ENCODE measurements around the gene CLINT1.

Gene CLINT1

DNA sequence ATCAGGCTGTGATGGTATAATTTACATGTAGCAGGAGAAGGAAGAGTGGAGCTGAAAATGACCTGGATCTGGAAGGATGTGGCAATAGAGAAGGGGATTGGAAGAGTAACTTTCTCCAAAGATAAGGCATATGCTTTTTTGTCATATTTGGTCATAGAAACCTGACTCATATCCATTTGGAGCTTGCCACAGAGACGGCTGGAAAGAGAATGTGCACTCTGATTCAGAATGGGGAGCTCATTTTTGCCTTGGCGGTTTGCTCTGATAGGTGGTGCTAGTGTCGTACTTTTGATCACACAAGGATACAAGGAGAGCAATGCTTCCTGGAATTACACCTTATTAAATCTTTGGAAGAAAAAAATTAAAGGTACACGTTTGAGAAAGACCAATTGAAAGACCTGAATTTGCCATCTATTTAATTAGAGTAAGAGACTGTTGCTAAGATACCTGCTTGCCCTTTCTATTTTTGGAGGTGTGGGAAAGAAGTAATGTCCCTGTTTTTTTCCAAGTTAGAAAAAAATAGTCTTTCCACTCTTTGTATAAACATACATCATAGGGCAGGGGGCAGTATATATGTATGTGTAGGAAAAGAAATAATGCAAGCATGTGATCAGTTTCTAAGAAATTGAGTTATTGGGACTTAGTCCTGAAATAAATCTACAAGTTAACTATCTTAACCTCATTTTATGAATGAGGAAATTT is 110.0 kb downstream of the CLINT1 start:
- DNase-seq (ENCODE audit: low read depth) = peak; percentile 92
- TF ChIP-seq, protein P1, sequence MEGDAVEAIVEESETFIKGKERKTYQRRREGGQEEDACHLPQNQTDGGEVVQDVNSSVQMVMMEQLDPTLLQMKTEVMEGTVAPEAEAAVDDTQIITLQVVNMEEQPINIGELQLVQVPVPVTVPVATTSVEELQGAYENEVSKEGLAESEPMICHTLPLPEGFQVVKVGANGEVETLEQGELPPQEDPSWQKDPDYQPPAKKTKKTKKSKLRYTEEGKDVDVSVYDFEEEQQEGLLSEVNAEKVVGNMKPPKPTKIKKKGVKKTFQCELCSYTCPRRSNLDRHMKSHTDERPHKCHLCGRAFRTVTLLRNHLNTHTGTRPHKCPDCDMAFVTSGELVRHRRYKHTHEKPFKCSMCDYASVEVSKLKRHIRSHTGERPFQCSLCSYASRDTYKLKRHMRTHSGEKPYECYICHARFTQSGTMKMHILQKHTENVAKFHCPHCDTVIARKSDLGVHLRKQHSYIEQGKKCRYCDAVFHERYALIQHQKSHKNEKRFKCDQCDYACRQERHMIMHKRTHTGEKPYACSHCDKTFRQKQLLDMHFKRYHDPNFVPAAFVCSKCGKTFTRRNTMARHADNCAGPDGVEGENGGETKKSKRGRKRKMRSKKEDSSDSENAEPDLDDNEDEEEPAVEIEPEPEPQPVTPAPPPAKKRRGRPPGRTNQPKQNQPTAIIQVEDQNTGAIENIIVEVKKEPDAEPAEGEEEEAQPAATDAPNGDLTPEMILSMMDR (IDR thresholded peaks at IDR 0.05; ENCODE audit: low read length, missing control alignments) = peak; percentile 19
- no peak overlapping the region for H3K4me3 ChIP-seq (replicated peaks; ENCODE audit: low read depth, low read length)

DNA sequence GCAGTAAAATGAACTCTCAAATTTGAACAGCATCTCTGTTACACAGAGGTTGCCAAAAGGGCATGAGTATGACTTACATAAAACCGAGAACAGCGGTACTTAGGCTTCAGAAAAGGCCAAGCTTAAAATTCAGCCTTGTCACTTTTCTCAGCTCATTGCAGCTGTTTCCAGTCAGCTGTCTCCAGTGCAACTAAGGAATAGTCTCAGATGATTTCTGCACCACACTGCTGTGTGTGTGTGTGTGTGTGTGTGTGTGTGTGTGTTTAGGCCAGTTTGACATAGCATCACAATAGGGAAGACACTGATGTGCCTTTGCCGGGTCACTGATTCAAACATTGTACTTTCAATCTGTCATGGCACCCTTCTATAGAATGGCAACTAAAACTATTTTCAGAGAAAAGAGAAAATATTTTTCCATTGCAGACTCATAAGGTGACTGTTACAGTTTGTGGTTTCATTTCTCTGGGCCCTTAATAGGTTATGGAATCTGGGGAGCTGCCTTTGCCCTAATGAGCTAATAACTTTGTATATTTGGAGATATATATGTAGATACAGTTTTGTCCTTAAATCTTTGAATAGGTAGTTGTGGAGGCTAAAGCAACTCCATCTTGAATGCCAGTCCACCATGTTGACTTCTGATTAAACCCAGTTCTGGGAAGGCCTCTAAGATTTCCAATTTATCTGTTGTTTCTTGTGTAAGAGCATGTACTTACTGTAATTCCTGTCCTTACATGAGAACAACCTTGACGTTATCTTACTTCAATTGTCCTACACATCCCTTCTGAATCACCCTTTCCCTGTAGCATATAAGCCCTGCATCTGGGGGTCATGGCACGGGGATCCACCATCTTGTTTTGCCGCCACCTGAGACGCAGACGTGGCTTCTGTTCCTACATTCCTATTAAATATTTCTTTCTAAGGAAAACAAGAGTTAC is 110.9 kb downstream of the CLINT1 start:
- TF ChIP-seq, protein P1 (IDR thresholded peaks at IDR 0.05; ENCODE audit: low read length, missing control alignments) = no peak
- DNase-seq (ENCODE audit: low read depth) = peak; percentile 42
- no peak overlapping the region for H3K4me3 ChIP-seq (replicated peaks; ENCODE audit: low read depth, low read length)

DNA sequence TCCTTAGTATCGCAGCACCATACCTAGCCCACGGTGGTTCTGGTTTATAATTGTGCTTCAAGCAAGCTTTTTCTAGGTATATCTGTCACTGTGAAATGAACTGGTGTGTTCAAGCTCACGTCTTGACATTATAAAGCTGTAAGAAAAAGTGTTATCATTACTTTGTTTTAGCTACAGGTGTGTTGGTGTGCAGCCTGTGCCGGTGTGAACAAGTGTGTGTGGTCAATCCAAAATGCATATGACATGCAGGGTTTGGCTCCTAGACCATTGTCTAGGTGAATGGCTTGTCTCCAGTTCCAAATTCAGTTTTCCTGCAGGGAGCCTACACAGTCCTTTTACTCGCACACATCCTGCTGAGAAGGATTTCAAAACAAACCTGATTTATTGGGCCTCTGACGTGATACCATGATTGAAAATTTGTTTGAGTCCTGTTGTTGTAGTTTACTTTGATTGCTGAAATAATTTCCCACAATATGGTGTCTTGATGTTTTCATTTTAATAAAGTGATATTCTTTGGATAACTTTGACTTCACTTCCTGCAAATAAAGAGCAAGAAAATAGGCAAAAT is 111.7 kb downstream of the CLINT1 start:
- no peak overlapping the region for H3K4me3 ChIP-seq (replicated peaks; ENCODE audit: low read depth, low read length)
- TF ChIP-seq, protein P1 (IDR thresholded peaks at IDR 0.05; ENCODE audit: low read length, missing control alignments) = no peak

DNA sequence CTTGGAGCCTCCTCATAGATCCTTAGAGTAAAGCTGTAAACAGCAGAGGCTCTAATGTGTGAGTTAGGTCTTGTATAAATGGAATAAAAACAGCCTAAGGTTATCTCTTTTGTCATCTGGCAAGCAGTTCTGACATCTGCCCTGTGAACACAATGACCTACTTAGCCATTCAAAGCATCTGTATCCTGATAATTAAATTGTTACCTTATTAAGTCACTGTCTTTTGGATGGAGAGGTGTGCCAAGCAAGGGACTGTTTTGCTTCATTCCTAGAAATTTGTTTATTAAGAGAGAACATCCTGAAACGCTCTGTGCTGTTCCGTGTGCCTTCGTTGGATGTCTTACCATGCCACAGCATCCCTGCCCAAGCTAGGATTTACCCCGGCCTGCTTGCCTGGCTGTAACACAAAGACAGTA is 113.9 kb downstream of the CLINT1 start:
- TF ChIP-seq, protein P1 (IDR thresholded peaks at IDR 0.05; ENCODE audit: low read length, missing control alignments) = no peak
- H3K4me3 ChIP-seq (replicated peaks; ENCODE audit: low read depth, low read length) = peak overlapping the region; percentile 68

More for the DNA sequence above, 111.7 kb downstream of the CLINT1 start:
- DNase-seq (ENCODE audit: low read depth) = no peak

DNA sequence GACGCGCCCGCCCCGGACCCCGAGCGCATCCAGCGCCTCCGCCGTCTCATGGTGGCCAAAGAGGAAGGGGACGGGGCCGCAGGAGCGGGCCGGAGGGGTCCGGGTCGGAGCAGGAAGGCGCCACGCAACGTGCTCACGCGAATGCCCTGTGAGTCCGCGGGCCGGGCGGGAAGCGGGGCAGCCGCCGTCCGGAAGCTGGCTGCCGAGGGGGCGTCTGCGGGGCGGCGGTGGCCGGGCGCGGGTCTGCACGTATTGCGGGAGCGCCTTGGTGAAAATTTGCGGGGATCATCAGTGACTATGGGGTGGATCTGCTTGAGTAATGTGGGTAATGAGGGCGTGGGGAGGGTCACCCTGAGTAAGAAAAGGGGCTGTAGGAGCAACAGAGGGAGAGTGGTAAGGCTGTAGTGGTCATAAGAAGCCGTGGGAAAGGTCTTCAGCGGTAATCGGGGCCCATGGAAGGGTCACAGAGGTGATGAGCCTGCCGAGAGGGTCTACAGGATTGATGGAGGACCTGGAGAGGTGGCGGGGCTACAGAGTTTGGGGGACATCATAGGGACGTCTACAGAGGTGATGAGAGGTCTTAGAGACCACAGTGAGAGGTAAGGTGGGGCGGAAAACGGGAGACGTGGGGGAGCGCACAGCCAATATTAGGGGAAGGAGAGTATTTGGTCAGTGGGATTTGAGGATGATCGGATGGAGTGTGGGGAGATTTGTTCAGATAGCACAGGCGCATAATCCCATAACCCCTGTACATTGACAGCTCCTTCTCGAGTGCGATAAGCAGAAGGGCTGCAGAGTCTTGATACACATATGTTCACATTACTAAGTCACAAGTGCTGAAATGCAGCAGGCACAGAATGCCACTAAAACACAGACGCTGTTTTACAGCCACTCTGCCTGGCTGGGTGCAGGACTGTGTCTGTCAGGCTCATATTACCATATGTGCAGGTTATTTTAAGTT is 114.6 kb downstream of the CLINT1 start:
- H3K4me3 ChIP-seq (replicated peaks; ENCODE audit: low read depth, low read length) = peak overlapping the region; percentile 68
- TF ChIP-seq, protein P1 (IDR thresholded peaks at IDR 0.05; ENCODE audit: low read length, missing control alignments) = no peak
- no peak for DNase-seq (ENCODE audit: low read depth)

More for the DNA sequence above, 113.9 kb downstream of the CLINT1 start:
- no peak for DNase-seq (ENCODE audit: low read depth)
